Neural cell (in vitro differentiated cells): ENCODE results near the gene MGLL. TPM values are rescaled to one million over a fixed set of nuclear protein-coding genes. Genes with fewer than 3 reads are reported as not detected.

Source experiments
- H2AFZ ChIP-seq: fragments of 200-600, 300-800 bp; sonication (generic), shearing (Covaris generic); 2 replicates; pipeline ENCODE4 v1.6.0; 2014; ENCODE audit warnings: low read depth, mild to moderate bottlenecking, antibody characterized with exemption, low read length, moderate library complexity
- H3F3A ChIP-seq: fragments of 200-600 bp; shearing (Covaris generic); 2 replicates; pipeline ENCODE4 v1.6.1; 2016; ENCODE audit warnings: mild to moderate bottlenecking, moderate library complexity, mixed read lengths, antibody characterized with exemption, low read length; ENCODE audit not compliant: insufficient read depth, poor library complexity, severe bottlenecking
- H3K27ac ChIP-seq: fragments of 200-600, 300-800 bp; sonication (generic), shearing (Covaris generic); 2 replicates; pipeline ENCODE4 v1.5.1; 2014; ENCODE audit warnings: mild to moderate bottlenecking, low read length, moderate library complexity
- H3K27me3 ChIP-seq: fragments of 300-800, 200-600 bp; sonication (generic), shearing (Covaris generic); 2 replicates; pipeline ENCODE4 v1.6.0; 2014; ENCODE audit warnings: mild to moderate bottlenecking, low read depth, low read length, moderate library complexity; ENCODE audit not compliant: insufficient read depth
- H3K36me3 ChIP-seq: fragments of 300-800, 200-600 bp; sonication (generic), shearing (Covaris generic); 2 replicates; pipeline ENCODE4 v1.5.1; 2014; ENCODE audit warnings: mild to moderate bottlenecking, antibody characterized with exemption, low read length, moderate library complexity; ENCODE audit not compliant: insufficient read depth
- H3K4me2 ChIP-seq: fragments of 300-800, 200-600 bp; sonication (generic), shearing (Covaris generic); 2 replicates; pipeline ENCODE4 v1.6.0; 2014; ENCODE audit warnings: mild to moderate bottlenecking, low read length
- H3K4me3 ChIP-seq: fragments of 300-800, 200-600 bp; sonication (generic), shearing (Covaris generic); 2 replicates; pipeline ENCODE4 v1.5.1; 2014; ENCODE audit warnings: mild to moderate bottlenecking, low read length, moderate library complexity
- H3K79me2 ChIP-seq: fragments of 200-600 bp; shearing (Covaris generic); replicated peaks from 2 replicates; pipeline ENCODE4 v1.6.0; 2014; ENCODE audit warnings: mild to moderate bottlenecking, low read length, moderate library complexity; ENCODE audit not compliant: insufficient read depth
- H3K9ac ChIP-seq: fragments of 300-800, 200-600 bp; sonication (generic), shearing (Covaris generic); 2 replicates; pipeline ENCODE4 v1.6.1; 2016; ENCODE audit warnings: mild to moderate bottlenecking, low read length, mixed read lengths
- H3K9me2 ChIP-seq: fragments of 200-600 bp; shearing (Covaris generic); 2 replicates; pipeline ENCODE4 v1.6.1; 2016; ENCODE audit warnings: mild to moderate bottlenecking, low read length, mixed read lengths; ENCODE audit not compliant: insufficient read depth
- H3K9me3 ChIP-seq: fragments of 200-600, 300-800 bp; sonication (generic), shearing (Covaris generic); 2 replicates; pipeline ENCODE4 v1.6.1; 2016; ENCODE audit warnings: mild to moderate bottlenecking, mixed run types, low read length, moderate library complexity, mixed read lengths
- H4K20me1 ChIP-seq: fragments of 200-600 bp; shearing (Covaris generic); 2 replicates; pipeline ENCODE4 v1.6.1; 2016; ENCODE audit warnings: mild to moderate bottlenecking, mixed run types; ENCODE audit not compliant: insufficient read depth
- EP300 ChIP-seq: fragments of 450-650 bp; conservative IDR thresholded peaks from 2 replicates; pipeline ENCODE4 v1.6.1; 2014; ENCODE audit warnings: antibody characterized with exemption, mild to moderate bottlenecking, moderate library complexity; ENCODE audit not compliant: poor library complexity, severe bottlenecking
- EZH2 ChIP-seq: fragments of 200-600, 300-800 bp; shearing (Covaris generic), sonication (generic); IDR thresholded peaks from 2 replicates; pipeline ENCODE4 v1.6.1; 2014; ENCODE audit warnings: antibody characterized with exemption, low read length, borderline replicate concordance, mild to moderate bottlenecking; ENCODE audit not compliant: insufficient read depth, poor library complexity, severe bottlenecking
- MXI1 ChIP-seq: fragments of 450-650 bp; conservative IDR thresholded peaks from 2 replicates; pipeline ENCODE4 v1.6.1; 2014; ENCODE audit warnings: antibody characterized with exemption, mild to moderate bottlenecking; ENCODE audit not compliant: poor library complexity, severe bottlenecking
- POLR2AphosphoS5 ChIP-seq: IDR thresholded peaks from 2 replicates; pipeline ENCODE4 v1.6.1; 2012
- RAD21 ChIP-seq: fragments of 450-650 bp; conservative IDR thresholded peaks from 2 replicates; pipeline ENCODE4 v1.6.1; 2014; ENCODE audit warnings: antibody characterized with exemption, mild to moderate bottlenecking, moderate library complexity
- SMC3 ChIP-seq: fragments of 450-650 bp; conservative IDR thresholded peaks from 2 replicates; pipeline ENCODE4 v1.6.1; 2014; ENCODE audit warnings: antibody characterized with exemption, mild to moderate bottlenecking, moderate library complexity; ENCODE audit not compliant: poor library complexity
- TAF1 ChIP-seq: IDR thresholded peaks from 2 replicates; pipeline ENCODE4 v1.6.1; 2012; ENCODE audit warnings: low read depth
- polyA plus RNA-seq: library from polyadenylated mRNA; depleted of rRNA; stranded (reverse); fragments of >200 nt; gene quantifications from 2 replicates; pipeline ENCODE4 v1.2.3, GENCODE V29; 2014
- TF ChIP-seq, protein P1 (sequence below): fragments of 450-650 bp; IDR thresholded peaks from 2 replicates; pipeline ENCODE4 v1.5.1; 2014; ENCODE audit warnings: antibody characterized with exemption, mild to moderate bottlenecking, moderate library complexity; ENCODE audit not compliant: poor library complexity, severe bottlenecking
- TF ChIP-seq, protein P2 (sequence below): IDR thresholded peaks from 2 replicates; pipeline ENCODE4 v1.6.1; 2012; ENCODE audit warnings: borderline replicate concordance

Gene MGLL
- polyA plus RNA-seq, 1 donor from 2014 or later = 2.0 TPM

DNA sequence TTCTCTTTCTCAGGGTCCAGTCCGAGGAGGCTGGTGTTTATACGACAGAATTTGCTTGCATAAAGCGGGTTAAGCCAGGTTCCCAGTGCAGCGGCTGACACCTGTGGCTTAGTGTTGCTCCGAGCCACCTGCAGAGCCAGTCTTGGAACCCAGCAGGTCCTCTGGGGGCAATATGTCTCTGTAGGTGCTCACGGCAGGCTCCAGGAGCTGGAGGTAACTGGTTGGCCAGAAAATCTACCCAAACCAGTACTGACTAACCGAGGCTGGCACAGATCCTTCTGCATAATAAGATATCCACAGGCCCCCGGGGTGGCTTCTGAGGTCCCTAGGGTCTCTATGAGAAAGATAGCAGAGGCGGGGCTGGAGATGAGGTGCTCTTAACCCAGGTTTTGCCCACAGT is 3.2 kb downstream of the MGLL start:
- no peaks in the 10 kb centered on the region for H3K9me3 ChIP-seq
- no peaks in the 10 kb centered on the region for H3K9me2 ChIP-seq
- H3K4me3 ChIP-seq = no peak overlapping the region
- H3K9ac ChIP-seq = no peak overlapping the region
- H3K79me2 ChIP-seq = no peaks in the 10 kb centered on the region
- no peak overlapping the region for H3K4me2 ChIP-seq
- no peak overlapping the region for H2AFZ ChIP-seq
- no peaks in the 10 kb centered on the region for H4K20me1 ChIP-seq
- TF ChIP-seq EP300 = no peak
- TF ChIP-seq SMC3 = no peak
- TF ChIP-seq RAD21 = no peak
- TF ChIP-seq TAF1 = no peak
- TF ChIP-seq, protein P1, sequence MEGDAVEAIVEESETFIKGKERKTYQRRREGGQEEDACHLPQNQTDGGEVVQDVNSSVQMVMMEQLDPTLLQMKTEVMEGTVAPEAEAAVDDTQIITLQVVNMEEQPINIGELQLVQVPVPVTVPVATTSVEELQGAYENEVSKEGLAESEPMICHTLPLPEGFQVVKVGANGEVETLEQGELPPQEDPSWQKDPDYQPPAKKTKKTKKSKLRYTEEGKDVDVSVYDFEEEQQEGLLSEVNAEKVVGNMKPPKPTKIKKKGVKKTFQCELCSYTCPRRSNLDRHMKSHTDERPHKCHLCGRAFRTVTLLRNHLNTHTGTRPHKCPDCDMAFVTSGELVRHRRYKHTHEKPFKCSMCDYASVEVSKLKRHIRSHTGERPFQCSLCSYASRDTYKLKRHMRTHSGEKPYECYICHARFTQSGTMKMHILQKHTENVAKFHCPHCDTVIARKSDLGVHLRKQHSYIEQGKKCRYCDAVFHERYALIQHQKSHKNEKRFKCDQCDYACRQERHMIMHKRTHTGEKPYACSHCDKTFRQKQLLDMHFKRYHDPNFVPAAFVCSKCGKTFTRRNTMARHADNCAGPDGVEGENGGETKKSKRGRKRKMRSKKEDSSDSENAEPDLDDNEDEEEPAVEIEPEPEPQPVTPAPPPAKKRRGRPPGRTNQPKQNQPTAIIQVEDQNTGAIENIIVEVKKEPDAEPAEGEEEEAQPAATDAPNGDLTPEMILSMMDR = no peak
- TF ChIP-seq, protein P2, sequence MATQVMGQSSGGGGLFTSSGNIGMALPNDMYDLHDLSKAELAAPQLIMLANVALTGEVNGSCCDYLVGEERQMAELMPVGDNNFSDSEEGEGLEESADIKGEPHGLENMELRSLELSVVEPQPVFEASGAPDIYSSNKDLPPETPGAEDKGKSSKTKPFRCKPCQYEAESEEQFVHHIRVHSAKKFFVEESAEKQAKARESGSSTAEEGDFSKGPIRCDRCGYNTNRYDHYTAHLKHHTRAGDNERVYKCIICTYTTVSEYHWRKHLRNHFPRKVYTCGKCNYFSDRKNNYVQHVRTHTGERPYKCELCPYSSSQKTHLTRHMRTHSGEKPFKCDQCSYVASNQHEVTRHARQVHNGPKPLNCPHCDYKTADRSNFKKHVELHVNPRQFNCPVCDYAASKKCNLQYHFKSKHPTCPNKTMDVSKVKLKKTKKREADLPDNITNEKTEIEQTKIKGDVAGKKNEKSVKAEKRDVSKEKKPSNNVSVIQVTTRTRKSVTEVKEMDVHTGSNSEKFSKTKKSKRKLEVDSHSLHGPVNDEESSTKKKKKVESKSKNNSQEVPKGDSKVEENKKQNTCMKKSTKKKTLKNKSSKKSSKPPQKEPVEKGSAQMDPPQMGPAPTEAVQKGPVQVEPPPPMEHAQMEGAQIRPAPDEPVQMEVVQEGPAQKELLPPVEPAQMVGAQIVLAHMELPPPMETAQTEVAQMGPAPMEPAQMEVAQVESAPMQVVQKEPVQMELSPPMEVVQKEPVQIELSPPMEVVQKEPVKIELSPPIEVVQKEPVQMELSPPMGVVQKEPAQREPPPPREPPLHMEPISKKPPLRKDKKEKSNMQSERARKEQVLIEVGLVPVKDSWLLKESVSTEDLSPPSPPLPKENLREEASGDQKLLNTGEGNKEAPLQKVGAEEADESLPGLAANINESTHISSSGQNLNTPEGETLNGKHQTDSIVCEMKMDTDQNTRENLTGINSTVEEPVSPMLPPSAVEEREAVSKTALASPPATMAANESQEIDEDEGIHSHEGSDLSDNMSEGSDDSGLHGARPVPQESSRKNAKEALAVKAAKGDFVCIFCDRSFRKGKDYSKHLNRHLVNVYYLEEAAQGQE = no peak
- no peak for TF ChIP-seq POLR2AphosphoS5
- TF ChIP-seq MXI1 = no peak
- peaks cover 25% of the 10 kb centered on the region for H3K27me3 ChIP-seq
- no peaks in the 10 kb centered on the region for H3F3A ChIP-seq
- no peak overlapping the region for H3K27ac ChIP-seq
- no peaks in the 10 kb centered on the region for H3K36me3 ChIP-seq

DNA sequence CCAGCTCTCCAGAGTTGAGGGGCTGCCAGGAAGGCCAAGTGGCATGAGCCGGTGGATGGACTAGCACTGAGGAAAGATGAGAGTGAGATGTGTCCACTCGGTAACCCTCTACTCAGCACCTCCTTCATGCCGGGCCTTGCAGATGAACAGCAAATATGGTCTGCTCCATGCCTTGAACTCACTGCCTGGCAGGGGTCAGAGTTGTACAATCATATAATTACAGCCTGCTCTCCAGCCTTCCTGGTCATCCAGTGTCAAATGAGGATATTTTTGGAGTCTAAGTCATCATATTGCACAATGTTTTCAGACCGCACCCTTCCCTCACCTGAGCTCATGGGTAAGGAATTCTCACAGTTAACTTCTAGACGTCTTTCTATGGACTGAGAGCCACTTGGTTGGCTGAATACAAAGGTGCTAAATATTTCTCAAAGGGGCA is 4.9 kb downstream of the MGLL start:
- peaks cover 11% of the 10 kb centered on the region for H3K27me3 ChIP-seq
- TF ChIP-seq SMC3 = no peak
- no peak for TF ChIP-seq TAF1
- no peak for TF ChIP-seq EZH2
- TF ChIP-seq EP300 = no peak
- no peak for TF ChIP-seq RAD21
- TF ChIP-seq, protein P1 = no peak
- TF ChIP-seq, protein P2 = no peak
- TF ChIP-seq MXI1 = no peak
- no peak for TF ChIP-seq POLR2AphosphoS5
- no peak overlapping the region for H2AFZ ChIP-seq
- H3K4me2 ChIP-seq = no peak overlapping the region
- H3K4me3 ChIP-seq = no peak overlapping the region
- no peak overlapping the region for H3K9ac ChIP-seq
- H3K36me3 ChIP-seq = no peaks in the 10 kb centered on the region
- H3K9me3 ChIP-seq = no peaks in the 10 kb centered on the region
- no peaks in the 10 kb centered on the region for H3F3A ChIP-seq
- H3K27ac ChIP-seq = no peak overlapping the region
- no peaks in the 10 kb centered on the region for H3K9me2 ChIP-seq
- no peaks in the 10 kb centered on the region for H4K20me1 ChIP-seq
- H3K79me2 ChIP-seq = no peaks in the 10 kb centered on the region
